ENCODE results near the gene CD47.

Gene CD47

DNA sequence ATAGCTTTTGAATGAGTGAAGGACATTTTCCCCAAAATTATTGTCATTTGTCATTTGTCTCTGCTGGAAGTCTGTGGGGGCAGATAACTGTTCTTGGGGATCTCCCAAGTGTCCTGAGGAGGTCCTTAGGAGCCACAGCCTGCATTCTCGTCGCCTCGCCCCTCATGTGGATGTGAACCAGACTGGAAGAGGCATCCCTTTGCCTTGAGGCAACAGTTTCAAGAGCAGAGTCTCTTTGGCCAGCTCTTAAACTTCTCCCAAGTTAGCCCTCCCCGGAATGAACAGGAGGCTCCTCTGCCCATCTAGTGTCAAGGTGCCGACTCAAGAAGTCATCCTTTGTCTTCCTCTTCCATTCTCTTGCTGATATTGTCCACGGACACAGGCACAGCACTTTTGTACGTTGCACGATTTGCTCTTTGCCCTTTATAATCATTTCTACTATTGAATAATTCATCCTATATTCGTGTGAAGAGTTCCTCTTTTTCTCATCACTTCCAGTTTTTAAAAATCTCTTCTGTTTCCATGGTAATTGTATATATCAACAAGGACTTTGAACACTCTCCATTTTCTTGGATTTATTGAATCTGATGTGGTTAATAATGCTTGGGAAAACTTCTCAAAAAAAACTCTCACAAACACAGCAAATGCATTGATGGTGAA lies 40.8 kb upstream of the CD47 start:
- no peak overlapping the region for H2AFZ ChIP-seq (ENCODE audit: low read length)
- no peaks in the 10 kb centered on the region for H3K9me3 ChIP-seq (ENCODE audit: insufficient read depth, low read depth, low read length)
- H3K27me3 ChIP-seq (ENCODE audit: insufficient read depth, low read length, poor library complexity, severe bottlenecking): no peaks in the 10 kb centered on the region
- H3K36me3 ChIP-seq (ENCODE audit: insufficient read depth, low read length): peaks cover 6% of the 10 kb centered on the region; the same call in 1 of the 2 replicates
- H3K4me2 ChIP-seq (ENCODE audit: low read depth, low read length, poor library complexity, severe bottlenecking): peak overlapping the region; percentile 67
- no peaks in the 10 kb centered on the region for H4K20me1 ChIP-seq (ENCODE audit: insufficient read depth, low read length, poor library complexity, severe bottlenecking)
- peaks cover 42% of the 10 kb centered on the region for H3K79me2 ChIP-seq (ENCODE audit: insufficient read depth, low read length)
- H3K4me3 ChIP-seq (ENCODE audit: low read length, poor library complexity, severe bottlenecking): no peak overlapping the region
- TF ChIP-seq, protein P1, sequence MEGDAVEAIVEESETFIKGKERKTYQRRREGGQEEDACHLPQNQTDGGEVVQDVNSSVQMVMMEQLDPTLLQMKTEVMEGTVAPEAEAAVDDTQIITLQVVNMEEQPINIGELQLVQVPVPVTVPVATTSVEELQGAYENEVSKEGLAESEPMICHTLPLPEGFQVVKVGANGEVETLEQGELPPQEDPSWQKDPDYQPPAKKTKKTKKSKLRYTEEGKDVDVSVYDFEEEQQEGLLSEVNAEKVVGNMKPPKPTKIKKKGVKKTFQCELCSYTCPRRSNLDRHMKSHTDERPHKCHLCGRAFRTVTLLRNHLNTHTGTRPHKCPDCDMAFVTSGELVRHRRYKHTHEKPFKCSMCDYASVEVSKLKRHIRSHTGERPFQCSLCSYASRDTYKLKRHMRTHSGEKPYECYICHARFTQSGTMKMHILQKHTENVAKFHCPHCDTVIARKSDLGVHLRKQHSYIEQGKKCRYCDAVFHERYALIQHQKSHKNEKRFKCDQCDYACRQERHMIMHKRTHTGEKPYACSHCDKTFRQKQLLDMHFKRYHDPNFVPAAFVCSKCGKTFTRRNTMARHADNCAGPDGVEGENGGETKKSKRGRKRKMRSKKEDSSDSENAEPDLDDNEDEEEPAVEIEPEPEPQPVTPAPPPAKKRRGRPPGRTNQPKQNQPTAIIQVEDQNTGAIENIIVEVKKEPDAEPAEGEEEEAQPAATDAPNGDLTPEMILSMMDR (conservative IDR thresholded peaks at IDR 0.05; ENCODE audit: low read length): no peak
- TF ChIP-seq EZH2phosphoT487 (IDR thresholded peaks at IDR 0.05; ENCODE audit: borderline replicate concordance): no peak
- no peaks in the 10 kb centered on the region for H3K9me2 ChIP-seq (replicated peaks; ENCODE audit: low read depth, low read length)
- H3F3A ChIP-seq (ENCODE audit: low read depth): no peaks in the 10 kb centered on the region
- H3K9ac ChIP-seq (ENCODE audit: low read depth, low read length, poor library complexity, severe bottlenecking): no peak overlapping the region
- peaks cover 85% of the 10 kb centered on the region for H3K4me1 ChIP-seq (ENCODE audit: insufficient read depth, low read length, poor library complexity, severe bottlenecking)

DNA sequence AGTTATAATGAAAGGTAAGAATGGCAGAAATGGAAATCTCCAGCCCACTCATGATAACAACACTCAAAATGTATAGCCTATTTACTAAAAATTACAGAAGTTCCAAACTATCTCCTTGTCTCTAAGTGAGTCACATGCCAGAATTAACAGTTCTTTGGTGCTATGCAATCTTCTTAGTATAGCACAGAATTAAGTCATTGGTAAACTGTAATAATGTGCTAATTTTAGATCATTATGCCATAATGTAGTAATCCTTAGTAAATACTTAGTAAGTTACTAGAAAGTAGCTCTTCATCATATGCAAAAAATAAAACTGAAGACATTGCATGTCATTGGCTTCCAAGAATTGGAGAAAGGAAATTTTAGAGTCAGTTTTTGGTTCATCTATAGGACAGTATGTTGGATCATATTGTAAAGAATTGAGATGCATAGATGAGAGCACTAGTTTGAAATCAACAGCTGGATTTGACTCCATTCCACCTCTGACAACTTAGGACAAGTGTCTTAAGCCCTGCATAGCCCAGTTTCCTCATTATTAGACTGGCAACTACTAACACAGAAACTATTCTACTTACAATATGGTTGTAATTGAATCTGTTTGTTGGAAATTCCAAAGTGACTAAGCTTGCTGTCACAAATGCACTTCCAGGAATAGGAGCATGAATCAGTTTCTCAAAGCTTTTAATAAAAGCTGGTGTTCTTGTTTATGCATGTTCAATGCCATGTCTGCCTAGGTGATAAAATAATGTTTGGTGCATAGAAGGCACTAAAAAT lies 40.1 kb upstream of the CD47 start:
- Histone ChIP-seq H3K4me1 (ENCODE audit: insufficient read depth, low read length, poor library complexity, severe bottlenecking) (peaks cover 88% of the 10 kb centered on the region), H3K4me3 (ENCODE audit: low read length, poor library complexity, severe bottlenecking) (no peak overlapping the region), H3F3A (ENCODE audit: low read depth) (peaks cover 5% of the 10 kb centered on the region), H3K79me2 (ENCODE audit: insufficient read depth, low read length) (peaks cover 46% of the 10 kb centered on the region), H3K9ac (ENCODE audit: low read depth, low read length, poor library complexity, severe bottlenecking) (no peak overlapping the region), H3K9me3 (ENCODE audit: insufficient read depth, low read depth, low read length) (no peaks in the 10 kb centered on the region), H3K9me2 (replicated peaks; ENCODE audit: low read depth, low read length) (no peaks in the 10 kb centered on the region), H4K20me1 (ENCODE audit: insufficient read depth, low read length, poor library complexity, severe bottlenecking) (no peaks in the 10 kb centered on the region), H3K36me3 (ENCODE audit: insufficient read depth, low read length) (no peaks in the 10 kb centered on the region), H3K27me3 (ENCODE audit: insufficient read depth, low read length, poor library complexity, severe bottlenecking) (no peaks in the 10 kb centered on the region), H3K4me2 (ENCODE audit: low read depth, low read length, poor library complexity, severe bottlenecking) (peak overlapping the region; percentile 67), H2AFZ (ENCODE audit: low read length) (no peak overlapping the region)
- TF ChIP-seq, protein P1 (conservative IDR thresholded peaks at IDR 0.05; ENCODE audit: low read length): no peak
- no peak for TF ChIP-seq EZH2phosphoT487 (IDR thresholded peaks at IDR 0.05; ENCODE audit: borderline replicate concordance)

DNA sequence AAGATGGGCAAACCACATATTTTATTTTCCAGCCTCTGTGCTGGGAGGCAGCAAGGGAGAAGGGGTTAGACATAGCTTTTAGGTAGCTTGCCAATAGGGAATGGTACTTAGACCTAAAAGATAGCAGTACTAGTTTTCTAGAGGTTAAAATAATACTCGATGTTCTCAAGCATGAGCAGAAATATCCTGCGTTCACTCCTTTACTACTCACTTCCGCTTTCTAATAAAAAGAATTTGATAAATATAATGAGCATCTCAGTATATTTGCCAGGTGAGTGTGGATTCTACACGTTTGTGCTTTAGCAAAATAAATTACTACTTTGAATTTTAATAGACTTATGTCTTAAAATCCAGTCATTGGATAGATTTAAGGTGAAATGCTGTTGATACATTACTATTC lies 39.4 kb upstream of the CD47 start:
- no peaks in the 10 kb centered on the region for H3K27me3 ChIP-seq (ENCODE audit: insufficient read depth, low read length, poor library complexity, severe bottlenecking)
- H3K9me2 ChIP-seq (replicated peaks; ENCODE audit: low read depth, low read length): no peaks in the 10 kb centered on the region
- H3K9me3 ChIP-seq (ENCODE audit: insufficient read depth, low read depth, low read length): no peaks in the 10 kb centered on the region
- H3K4me1 ChIP-seq (ENCODE audit: insufficient read depth, low read length, poor library complexity, severe bottlenecking): peaks cover 91% of the 10 kb centered on the region
- peak overlapping the region; percentile 67 for H3K4me2 ChIP-seq (ENCODE audit: low read depth, low read length, poor library complexity, severe bottlenecking)
- H3K9ac ChIP-seq (ENCODE audit: low read depth, low read length, poor library complexity, severe bottlenecking): no peak overlapping the region
- no peak overlapping the region for H3K4me3 ChIP-seq (ENCODE audit: low read length, poor library complexity, severe bottlenecking)
- H3K79me2 ChIP-seq (ENCODE audit: insufficient read depth, low read length): peaks cover 46% of the 10 kb centered on the region
- TF ChIP-seq, protein P1 (conservative IDR thresholded peaks at IDR 0.05; ENCODE audit: low read length): no peak
- no peak for TF ChIP-seq EZH2phosphoT487 (IDR thresholded peaks at IDR 0.05; ENCODE audit: borderline replicate concordance)
- no peaks in the 10 kb centered on the region for H4K20me1 ChIP-seq (ENCODE audit: insufficient read depth, low read length, poor library complexity, severe bottlenecking)
- peaks cover 8% of the 10 kb centered on the region for H3F3A ChIP-seq (ENCODE audit: low read depth)
- no peak overlapping the region for H2AFZ ChIP-seq (ENCODE audit: low read length)
- H3K36me3 ChIP-seq (ENCODE audit: insufficient read depth, low read length): no peaks in the 10 kb centered on the region

Data from Loucy (cell line).